ENCODE data around the gene IRX6. TPM values are rescaled to one million over a fixed set of nuclear protein-coding genes. Genes with fewer than 3 reads are reported as not detected.

The IRX6 gene
- total and polyA plus RNA-seq, 2 experiments from 2014 or later: 0.10 TPM; not detected in 1

DNA sequence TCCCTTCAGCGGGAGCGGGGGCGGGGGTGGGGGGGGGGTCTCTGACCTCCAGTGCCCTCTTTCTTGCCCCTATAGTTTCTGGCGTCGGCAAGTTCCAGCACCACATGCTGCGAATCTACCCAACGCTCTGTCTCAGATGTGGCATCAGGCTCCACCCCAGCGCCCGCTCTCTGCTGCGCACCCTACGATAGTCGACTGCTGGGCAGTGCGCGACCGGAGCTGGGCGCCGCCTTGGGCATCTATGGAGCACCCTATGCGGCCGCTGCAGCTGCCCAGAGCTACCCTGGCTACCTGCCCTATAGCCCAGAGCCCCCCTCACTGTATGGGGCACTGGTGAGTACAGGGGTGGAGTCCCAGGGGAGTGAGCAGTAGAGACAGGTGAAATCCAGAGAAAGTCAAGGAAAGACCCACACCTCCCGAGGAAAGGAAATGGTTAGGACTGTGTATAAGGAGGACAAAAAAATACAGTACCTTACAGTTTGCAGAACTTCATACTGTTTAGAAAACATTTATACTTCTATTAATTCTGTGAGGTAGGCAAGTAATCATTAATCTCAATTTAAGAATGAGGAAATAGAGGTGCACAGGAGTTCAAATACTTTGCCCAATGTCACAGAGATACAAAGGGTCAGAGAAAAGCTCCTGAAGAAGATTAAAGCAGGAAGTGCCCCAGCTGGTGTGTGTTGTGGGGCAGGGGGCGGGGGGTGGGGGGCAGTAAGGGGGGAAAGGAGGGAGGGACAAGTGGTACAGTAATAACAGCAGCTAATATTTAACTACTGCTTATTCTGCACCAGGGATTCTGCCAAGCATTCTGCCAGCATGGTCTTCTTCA is 2.5 kb downstream of the IRX6 start:
- Histone ChIP-seq H2AFZ (no peak overlapping the region), H3K9me2 (replicated peaks; ENCODE audit: insufficient read depth) (no peaks in the 10 kb centered on the region), H3K4me2 (no peak overlapping the region), H3K79me2 (no peaks in the 10 kb centered on the region), H3K4me3 (no peak overlapping the region), H3K36me3 (replicated peaks; ENCODE audit: insufficient read depth, low read depth) (no peaks in the 10 kb centered on the region), H3K27me3 (peaks cover 98% of the 10 kb centered on the region), H4K20me1 (ENCODE audit: insufficient read depth, poor library complexity, severe bottlenecking) (no peaks in the 10 kb centered on the region), H3K9me3 (ENCODE audit: low read depth) (no peaks in the 10 kb centered on the region), H3K4me1 (ENCODE audit: insufficient read depth) (peaks cover 6% of the 10 kb centered on the region), H3K27ac (no peak overlapping the region)
- no peak for DNase-seq (ENCODE audit: low spot score)
- 25% methylated on average over 17 of the region's 21 CpGs for WGBS (ENCODE audit: low lambda C conversion rate, missing lambda C conversion rate)
- TF ChIP-seq EZH2phosphoT487 (IDR thresholded peaks at IDR 0.05; ENCODE audit: low read depth, severe bottlenecking, unreplicated experiment): no peak

DNA sequence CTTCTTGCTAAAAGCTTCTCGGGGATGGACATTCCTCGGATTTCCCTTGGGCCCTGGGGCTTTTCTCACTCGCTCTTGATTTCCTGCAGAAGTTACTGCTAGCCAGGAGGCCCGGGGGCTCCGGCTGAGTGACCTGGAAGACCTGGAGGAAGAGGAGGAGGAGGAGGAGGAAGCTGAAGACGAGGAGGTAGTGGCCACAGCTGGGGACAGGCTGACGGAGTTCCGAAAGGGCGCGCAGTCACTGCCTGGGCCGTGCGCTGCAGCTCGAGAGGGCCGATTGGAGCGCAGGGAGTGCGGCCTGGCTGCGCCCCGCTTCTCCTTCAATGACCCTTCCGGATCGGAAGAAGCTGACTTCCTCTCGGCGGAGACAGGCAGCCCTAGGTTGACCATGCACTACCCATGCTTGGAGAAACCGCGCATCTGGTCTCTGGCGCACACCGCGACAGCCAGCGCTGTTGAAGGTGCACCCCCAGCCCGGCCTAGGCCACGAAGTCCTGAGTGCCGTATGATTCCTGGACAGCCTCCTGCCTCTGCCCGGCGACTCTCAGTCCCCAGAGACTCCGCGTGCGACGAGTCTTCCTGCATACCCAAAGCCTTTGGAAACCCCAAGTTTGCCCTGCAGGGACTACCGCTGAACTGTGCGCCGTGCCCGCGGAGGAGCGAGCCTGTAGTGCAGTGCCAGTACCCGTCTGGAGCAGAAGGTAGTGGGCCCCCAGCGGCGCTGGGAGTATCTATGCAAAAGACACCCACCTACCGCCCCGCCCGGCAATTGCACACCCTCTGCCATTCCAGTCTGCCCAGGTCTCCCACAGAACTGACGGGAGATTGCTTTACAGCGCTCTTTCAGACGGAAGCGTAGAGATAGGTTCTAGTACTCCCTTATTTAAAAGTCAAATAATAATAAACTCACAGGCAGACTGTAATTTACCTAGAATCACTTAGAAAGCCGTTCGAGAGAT is 4.9 kb downstream of the IRX6 start:
- Histone ChIP-seq H3K9me2 (replicated peaks; ENCODE audit: insufficient read depth) (no peaks in the 10 kb centered on the region), H3K27me3 (peaks cover 98% of the 10 kb centered on the region), H3K4me2 (peak overlapping the region; percentile 33)

DNA sequence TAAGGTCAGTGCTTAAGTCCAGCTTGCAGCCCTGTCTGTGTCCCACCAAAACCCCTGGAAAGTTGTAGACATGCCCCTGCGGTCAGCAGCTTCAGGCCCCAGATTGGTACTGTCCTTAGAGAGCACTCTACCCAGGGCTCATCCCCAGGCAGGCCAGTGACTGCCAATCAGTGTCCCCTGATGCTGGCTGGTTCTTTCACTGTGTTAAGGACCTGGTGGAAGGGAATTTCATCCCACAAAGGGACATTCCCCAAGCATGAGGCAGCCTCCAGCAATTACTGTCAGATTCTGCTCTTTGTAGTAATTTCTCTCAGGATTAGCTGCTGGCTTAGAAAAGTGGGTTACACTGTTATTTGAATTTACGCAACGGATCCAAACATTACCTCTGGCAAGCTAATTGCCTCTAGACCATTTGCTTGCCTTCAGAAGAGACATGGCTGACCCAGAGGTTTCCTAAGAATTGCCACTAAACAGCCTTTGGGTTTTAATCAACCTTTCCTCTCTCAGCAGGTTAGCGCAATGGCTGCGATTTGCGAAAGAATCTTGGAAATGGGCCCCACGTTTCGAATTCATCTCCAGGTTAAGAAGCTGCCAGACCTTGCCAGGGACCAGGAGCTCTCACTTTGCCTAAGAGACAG is 5.9 kb downstream of the IRX6 start:
- Histone ChIP-seq H3K4me3 (no peak overlapping the region), H3K4me2 (no peak overlapping the region), H3K27me3 (peaks cover 98% of the 10 kb centered on the region), H3K9me3 (ENCODE audit: low read depth) (no peaks in the 10 kb centered on the region), H2AFZ (no peak overlapping the region), H3K27ac (no peak overlapping the region), H3K9me2 (replicated peaks; ENCODE audit: insufficient read depth) (no peaks in the 10 kb centered on the region), H3K36me3 (replicated peaks; ENCODE audit: insufficient read depth, low read depth) (no peaks in the 10 kb centered on the region), H3K4me1 (ENCODE audit: insufficient read depth) (peaks cover 6% of the 10 kb centered on the region), H3K79me2 (no peaks in the 10 kb centered on the region), H4K20me1 (ENCODE audit: insufficient read depth, poor library complexity, severe bottlenecking) (no peaks in the 10 kb centered on the region)
- TF ChIP-seq, protein P1, sequence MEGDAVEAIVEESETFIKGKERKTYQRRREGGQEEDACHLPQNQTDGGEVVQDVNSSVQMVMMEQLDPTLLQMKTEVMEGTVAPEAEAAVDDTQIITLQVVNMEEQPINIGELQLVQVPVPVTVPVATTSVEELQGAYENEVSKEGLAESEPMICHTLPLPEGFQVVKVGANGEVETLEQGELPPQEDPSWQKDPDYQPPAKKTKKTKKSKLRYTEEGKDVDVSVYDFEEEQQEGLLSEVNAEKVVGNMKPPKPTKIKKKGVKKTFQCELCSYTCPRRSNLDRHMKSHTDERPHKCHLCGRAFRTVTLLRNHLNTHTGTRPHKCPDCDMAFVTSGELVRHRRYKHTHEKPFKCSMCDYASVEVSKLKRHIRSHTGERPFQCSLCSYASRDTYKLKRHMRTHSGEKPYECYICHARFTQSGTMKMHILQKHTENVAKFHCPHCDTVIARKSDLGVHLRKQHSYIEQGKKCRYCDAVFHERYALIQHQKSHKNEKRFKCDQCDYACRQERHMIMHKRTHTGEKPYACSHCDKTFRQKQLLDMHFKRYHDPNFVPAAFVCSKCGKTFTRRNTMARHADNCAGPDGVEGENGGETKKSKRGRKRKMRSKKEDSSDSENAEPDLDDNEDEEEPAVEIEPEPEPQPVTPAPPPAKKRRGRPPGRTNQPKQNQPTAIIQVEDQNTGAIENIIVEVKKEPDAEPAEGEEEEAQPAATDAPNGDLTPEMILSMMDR (IDR thresholded peaks at IDR 0.05; ENCODE audit: poor library complexity): no peak
- TF ChIP-seq EZH2phosphoT487 (IDR thresholded peaks at IDR 0.05; ENCODE audit: low read depth, severe bottlenecking, unreplicated experiment) (no peak), EZH2 (IDR thresholded peaks at IDR 0.05; ENCODE audit: borderline replicate concordance) (no peak)
- WGBS (ENCODE audit: low lambda C conversion rate, missing lambda C conversion rate): 41% methylated on average over 8 of the region's 8 CpGs
- no peak for DNase-seq (ENCODE audit: low spot score)

More for the DNA sequence above, 4.9 kb downstream of the IRX6 start:
- no peak overlapping the region for H3K27ac ChIP-seq
- H3K9me3 ChIP-seq (ENCODE audit: low read depth): no peaks in the 10 kb centered on the region
- H3K4me3 ChIP-seq: no peak overlapping the region
- no peak for DNase-seq (ENCODE audit: low spot score)
- H3K79me2 ChIP-seq: no peaks in the 10 kb centered on the region
- peaks cover 6% of the 10 kb centered on the region for H3K4me1 ChIP-seq (ENCODE audit: insufficient read depth)
- no peaks in the 10 kb centered on the region for H4K20me1 ChIP-seq (ENCODE audit: insufficient read depth, poor library complexity, severe bottlenecking)
- no peak overlapping the region for H2AFZ ChIP-seq
- TF ChIP-seq, protein P1 (IDR thresholded peaks at IDR 0.05; ENCODE audit: poor library complexity): no peak
- TF ChIP-seq EZH2phosphoT487 (IDR thresholded peaks at IDR 0.05; ENCODE audit: low read depth, severe bottlenecking, unreplicated experiment) (no peak), EZH2 (IDR thresholded peaks at IDR 0.05; ENCODE audit: borderline replicate concordance) (no peak)
- no peaks in the 10 kb centered on the region for H3K36me3 ChIP-seq (replicated peaks; ENCODE audit: insufficient read depth, low read depth)
- 16% methylated on average over 48 of the region's 55 CpGs for WGBS (ENCODE audit: low lambda C conversion rate, missing lambda C conversion rate)
